ENCODE data around the gene PPT1.

PPT1 gene

DNA sequence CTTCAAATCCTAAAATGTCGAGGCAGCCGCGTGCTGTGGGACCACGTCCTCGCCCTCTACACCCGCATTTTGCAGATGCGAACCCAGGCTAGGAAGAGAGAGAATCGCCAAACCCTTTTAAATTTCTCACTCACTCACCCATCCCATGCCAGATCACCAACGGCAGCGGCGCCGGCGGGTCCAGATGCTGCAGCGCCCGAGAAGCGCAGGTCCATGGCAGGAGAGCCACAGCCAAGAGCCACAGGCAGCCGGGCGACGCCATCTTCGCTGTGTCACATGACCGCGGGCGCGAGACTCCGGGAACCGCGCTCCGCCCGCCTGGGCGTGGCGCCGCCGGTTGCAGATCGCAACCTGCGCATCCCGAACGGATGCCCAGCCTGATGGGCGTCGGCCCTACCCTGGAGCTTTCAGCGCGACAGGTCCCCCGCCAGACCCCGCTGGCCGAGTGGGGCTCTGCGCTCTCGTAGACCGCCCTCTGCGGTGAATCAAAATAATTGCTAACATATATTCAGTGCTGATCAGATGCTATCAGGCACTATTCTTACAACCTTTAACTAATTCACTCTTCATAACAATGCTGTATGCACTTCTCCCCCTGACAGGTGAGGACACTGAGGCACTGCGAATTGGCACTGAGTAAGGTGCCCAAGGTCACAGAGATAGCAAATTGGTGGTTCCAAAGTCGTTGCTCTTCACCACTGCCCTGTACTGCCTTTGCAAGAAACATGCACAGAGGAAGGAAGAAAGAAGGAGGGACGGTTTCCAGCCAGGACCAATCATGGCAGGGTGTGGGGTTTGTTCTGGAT lies at the start of gene PPT1:
PPT1 (minus strand) TSS at position 276 of the 806 bp plus-strand sequence; CDS start at position 262, 14 bp downstream.
- DNase-seq, result peak; percentile 84

- peak; percentile 39 for DNase-seq
Measured at GRCh38 chr1:40143891-40144575, 47.0 kb upstream of the PPT1 start.

DNA sequence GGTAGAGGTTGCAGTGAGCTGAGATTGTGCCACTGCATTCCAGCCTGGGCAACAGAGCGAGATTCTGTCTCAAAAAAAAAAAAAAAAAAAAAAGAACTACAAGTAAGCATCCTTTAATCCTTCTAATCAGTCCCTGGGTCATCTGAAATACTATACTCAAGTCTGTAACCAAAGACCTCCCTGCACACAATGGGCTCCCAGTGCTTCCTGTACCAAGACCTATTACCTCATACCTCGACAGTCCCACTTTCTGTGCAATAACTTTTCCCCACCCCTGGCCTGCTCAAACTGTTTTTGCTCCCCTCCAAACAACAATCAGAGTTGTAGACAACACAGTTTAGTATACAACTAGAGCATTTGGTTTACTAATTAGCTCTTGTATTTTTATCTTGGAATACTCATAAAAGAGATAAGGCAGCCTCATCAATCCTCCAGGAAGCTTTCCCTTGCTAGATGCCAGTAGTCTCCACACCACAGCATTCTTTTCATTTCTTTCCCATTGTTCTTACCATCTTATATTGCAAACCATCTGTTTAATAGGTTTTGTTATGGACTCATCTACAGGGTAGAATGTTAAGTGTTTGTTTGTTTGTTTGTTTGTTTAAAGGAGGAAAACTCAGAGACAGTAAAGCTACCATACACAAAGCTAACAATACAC lies 45.0 kb upstream of the PPT1 start:
- DNase-seq, result no peak

- DNase-seq, result no peak
Measured at GRCh38 chr1:40140211-40140973, 43.3 kb upstream of the PPT1 start.

DNA sequence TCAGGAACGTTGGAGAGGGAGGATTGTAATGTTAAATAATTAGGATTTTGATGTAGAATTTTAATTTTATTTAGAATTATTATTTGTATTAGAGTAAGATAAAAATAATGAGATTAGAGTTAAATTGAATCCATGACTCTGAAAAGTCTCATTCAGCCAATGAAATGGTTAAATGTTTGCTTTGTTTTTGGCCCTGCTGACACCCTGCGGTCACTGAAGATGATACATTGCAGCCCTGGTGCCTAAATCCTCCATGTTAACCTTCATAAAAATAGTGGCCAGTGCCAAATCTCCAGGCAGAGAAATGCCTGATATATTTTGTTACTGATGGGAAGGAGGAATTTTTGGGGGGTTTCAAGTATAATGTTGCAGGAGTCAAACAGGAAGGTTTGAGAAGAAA lies 36.8 kb upstream of the PPT1 start:
- DNase-seq, result no peak

DNA sequence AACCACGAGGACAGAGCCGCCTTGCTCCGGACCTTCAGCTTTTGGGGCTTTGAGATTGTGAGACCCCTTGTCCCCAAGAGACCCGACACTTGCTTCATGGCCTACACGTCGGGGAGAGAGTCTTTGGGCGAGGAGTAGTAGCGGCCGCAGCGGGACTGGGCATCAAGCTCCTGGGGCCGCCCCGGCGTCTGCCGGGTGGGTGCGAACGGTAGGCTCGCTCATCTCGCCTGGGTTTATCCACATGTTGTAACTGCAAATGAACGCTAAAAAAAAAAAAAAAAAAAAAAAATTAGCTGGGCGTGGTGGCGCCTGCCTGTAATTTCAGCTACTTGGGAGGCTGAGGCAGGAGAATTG lies 36.2 kb upstream of the PPT1 start:
- no peak for DNase-seq

DNA sequence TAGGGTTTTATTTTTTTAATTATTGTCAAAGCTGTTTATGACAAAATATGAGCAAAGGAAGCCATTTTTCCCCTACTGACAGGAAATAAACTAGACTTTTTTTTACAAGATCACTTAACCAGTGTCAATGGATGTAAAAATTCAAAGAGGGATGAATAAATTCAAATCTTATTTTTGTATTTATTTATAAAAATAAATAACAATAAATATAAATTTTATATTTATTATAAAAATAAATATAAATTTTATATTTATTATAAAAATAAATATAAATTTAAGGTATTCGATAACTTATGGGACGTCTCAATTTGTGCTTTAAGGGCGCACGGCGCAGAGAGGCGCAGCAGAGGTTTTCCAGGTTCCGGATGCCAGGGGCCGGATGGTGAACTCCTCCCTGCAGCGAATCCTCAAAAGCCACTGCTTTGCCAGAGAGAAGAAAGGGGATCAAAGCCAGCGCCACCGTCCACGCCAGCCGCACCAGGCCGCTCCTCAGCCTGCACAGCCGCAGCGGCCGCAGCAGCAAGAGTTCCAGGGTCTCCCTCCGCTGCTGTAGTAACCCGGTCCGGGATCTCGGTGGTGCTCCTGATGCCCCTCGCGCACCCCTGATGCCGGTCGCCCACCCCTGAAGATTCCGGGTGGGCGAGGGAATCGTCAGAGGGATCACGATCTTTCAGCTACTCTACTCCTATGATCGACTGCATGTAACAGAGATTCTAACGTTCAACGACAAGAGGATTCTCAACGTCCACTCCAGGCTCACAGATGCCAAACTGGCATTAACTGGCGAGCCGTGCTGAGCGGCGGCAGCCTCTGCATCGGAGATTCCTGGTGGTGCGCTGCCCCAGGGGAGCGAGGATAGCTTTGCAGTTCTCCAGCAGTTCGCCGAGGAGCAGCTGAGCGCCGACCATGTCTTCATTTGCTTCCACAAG lies 35.6 kb upstream of the PPT1 start:
- DNase-seq, result peak; percentile 37

DNA sequence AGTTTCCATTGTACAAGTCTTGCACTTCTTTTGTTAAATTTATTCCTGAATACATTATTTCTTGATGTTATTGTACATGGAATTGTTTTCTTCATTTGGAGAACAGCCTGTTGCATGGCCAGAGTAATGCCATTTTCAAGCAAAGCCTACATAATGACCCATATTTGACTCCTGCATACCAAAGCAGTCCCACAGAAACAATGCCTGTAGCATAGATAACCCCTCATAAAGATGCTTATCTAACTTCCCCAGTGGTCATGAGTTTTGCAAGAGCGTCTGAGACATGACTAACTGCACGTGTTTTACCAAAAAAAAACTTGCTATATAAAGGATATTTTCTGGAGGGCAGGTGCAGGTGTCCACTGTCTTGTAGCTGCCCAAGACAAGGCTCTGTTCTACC lies 33.8 kb upstream of the PPT1 start:
- DNase-seq, result no peak

- DNase-seq, result no peak
Measured at GRCh38 chr1:40122855-40123254, 25.8 kb upstream of the PPT1 start.

DNA sequence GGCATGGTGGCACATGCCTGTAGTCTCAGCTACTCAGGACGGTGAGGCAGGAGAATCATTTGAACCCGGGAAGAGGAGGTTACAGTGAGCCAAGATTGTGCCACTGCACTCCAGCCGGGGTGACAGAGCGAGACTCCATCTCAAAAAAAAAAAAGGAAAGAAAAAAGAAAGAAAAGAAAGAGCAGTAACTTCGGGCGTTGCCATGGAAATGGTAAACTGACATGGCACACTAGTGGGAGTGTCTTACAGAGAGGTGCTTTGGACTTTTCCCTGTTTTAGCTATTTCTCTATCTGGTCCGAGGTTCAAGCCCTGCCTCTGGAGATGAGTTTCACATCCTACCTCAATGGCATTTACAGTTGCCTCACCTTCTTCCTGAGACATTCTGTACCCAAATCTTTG lies 23.1 kb upstream of the PPT1 start:
- DNase-seq, result no peak

DNA sequence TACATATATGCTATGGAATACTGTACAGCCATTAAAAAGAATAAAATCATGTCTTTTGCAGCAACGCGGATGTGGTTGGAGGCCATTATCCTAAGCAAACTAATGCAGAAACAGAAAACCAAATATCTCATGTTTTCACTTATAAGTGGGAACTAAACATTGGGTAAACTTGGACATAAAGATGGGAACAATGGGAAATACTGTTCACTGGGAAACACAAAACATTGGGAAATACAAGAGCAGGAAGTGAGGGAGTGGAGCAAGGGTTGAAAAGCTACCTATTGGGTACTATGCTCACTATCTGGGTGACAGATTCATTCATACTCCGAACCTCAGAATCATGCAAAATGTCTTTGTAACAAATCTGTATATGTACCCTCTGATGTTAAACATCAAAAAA lies 17.3 kb upstream of the PPT1 start:
- DNase-seq, result no peak

- no peak for DNase-seq
Measured at GRCh38 chr1:40110389-40110788, 13.3 kb upstream of the PPT1 start.

DNA sequence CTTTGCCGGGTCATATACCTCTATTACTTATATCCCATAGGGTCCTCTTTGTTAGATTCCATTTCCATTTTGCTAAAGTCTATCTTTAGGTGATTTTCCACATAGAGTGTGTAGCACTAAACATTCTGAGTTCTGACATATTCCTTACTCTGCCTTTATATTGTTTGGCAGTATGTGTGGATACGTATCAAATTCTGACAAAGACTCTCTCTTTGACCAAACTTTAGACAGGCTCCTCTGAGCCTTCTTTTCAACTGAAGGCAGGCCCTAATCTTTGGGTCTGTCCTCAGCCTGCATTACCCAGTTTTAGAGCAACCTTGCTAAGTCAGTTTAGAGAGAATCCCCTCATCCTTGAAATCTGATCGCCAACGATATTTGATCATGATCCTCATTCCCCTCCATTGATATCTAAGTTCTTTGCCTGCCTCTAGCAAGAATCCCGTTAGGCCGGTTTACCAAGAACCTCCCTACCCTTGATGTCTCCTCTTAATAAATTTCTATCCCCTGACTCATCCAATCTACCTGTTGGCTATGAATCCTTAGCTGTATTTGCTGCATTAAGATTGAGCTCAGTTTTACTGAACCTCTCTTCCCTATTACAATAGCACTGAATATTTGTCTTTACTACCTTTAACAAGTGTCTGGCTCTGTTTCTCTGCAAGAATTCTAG lies 10.4 kb upstream of the PPT1 start:
- no peak for DNase-seq

GRCh38 chr1:40105028-40105427 lies 8.0 kb upstream of the PPT1 start:
- DNase-seq, result no peak

DNA sequence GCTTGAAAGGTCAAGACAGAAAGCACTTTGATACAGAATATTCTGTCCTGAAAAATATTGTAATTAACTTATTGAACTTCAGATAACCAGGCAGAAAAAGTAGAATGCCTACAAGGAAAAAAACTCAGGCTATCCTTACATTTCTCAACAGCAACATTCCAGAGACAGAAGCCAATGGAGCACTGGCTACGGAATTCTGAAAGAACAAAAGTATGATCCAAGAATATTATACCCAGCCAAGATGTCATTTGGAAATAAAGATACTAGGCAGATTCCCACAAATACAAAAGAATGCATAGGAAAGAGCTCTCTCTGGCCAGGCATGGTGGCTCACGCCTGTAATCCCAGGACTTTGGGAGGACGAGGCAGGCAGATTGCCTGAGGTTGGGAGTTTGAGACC lies 5.8 kb upstream of the PPT1 start:
- no peak for DNase-seq

DNA sequence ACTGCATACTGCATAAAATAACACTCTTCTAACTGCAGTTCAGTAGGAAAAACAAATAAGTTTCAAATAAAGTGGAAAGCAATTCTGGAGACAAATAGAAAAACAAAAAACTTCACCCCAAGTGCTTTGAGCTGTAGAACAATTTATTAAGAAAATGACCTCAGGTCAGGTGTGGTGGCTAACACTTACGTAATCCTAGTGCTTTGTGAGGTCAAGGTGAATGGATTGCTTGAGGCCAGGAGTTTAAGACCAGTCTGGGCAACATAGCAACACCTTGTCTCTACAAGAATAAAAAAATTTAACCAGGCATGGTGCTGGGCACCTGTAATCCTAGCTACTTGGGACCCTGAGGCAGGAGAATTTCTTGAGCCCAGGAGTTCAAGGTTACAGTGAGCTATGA lies 5.0 kb upstream of the PPT1 start:
- no peak for DNase-seq

- no peak for DNase-seq
Measured at GRCh38 chr1:40096646-40096976, 441 bp downstream of the PPT1 start.

- no peak for DNase-seq
Measured at GRCh38 chr1:40095806-40096205, 1.2 kb downstream of the PPT1 start.

- no peak for DNase-seq
Measured at GRCh38 chr1:40094466-40095110, 2.5 kb downstream of the PPT1 start.

- DNase-seq, result no peak
Measured at GRCh38 chr1:40092706-40093639, 4.1 kb downstream of the PPT1 start.
